Chondrocyte (in vitro differentiated cells): ENCODE measurements around the gene COG5. TPM values are rescaled to one million over a fixed set of nuclear protein-coding genes. Genes with fewer than 3 reads are reported as not detected.

Source experiments
- DNase-seq: peaks from one replicate; pipeline ENCODE4 v3.0.0; 2021; ENCODE audit warnings: mixed read lengths, low spot score
- H3K27ac Mint-ChIP-seq: one replicate; pipeline ENCODE4 v1.8.0; 2021; ENCODE audit warnings: mild to moderate bottlenecking, moderate library complexity, mixed read lengths; ENCODE audit not compliant: unreplicated experiment
- H3K27me3 Mint-ChIP-seq: 2 replicates; pipeline ENCODE4 v1.8.0; 2021; ENCODE audit warnings: low read depth, mixed read lengths
- H3K36me3 Mint-ChIP-seq: 2 replicates; pipeline ENCODE4 v1.8.0; 2021; ENCODE audit warnings: low read depth, mixed read lengths
- H3K4me1 Mint-ChIP-seq: 2 replicates; pipeline ENCODE4 v1.8.0; 2021; ENCODE audit warnings: low read depth, mild to moderate bottlenecking, mixed read lengths
- H3K4me3 Mint-ChIP-seq: one replicate; pipeline ENCODE4 v1.8.0; 2021; ENCODE audit warnings: mild to moderate bottlenecking, moderate library complexity, mixed read lengths; ENCODE audit not compliant: unreplicated experiment
- H3K9me3 Mint-ChIP-seq: 2 replicates; pipeline ENCODE4 v1.8.0; 2021; ENCODE audit warnings: low read depth, mixed read lengths
- CTCF ChIP-seq: fragments of 200-600 bp; sonication (generic); IDR thresholded peaks from 2 replicates; pipeline ENCODE4 v1.5.0; 2021; ENCODE audit warnings: antibody characterized with exemption, mild to moderate bottlenecking, moderate library complexity
- total RNA-seq: library from RNA; stranded (reverse); gene quantifications from 3 replicates; pipeline ENCODE4 v1.2.1, GENCODE V29; 2021

COG5 gene
- total RNA-seq, 1 donor from 2014 or later: 52.8 TPM

- Mint-ChIP-seq H3K9me3 (peaks cover 2% of the 10 kb centered on the region), H3K36me3 (peaks cover 3% of the 10 kb centered on the region), H3K4me3 (no peak overlapping the region), H3K27me3 (no peaks in the 10 kb centered on the region), H3K27ac (no peak overlapping the region), H3K4me1 (peaks cover 14% of the 10 kb centered on the region)
- TF ChIP-seq CTCF: no peak
- no peak for DNase-seq
Measured at GRCh38 chr7:107499731-107500130, 64.0 kb downstream of the COG5 start.

GRCh38 chr7:107495516-107495915, 68.2 kb downstream of the COG5 start:
- Mint-ChIP-seq H3K4me3 (no peak overlapping the region), H3K27me3 (no peaks in the 10 kb centered on the region), H3K27ac (no peak overlapping the region), H3K36me3 (no peaks in the 10 kb centered on the region), H3K4me1 (peaks cover 25% of the 10 kb centered on the region), H3K9me3 (peaks cover 2% of the 10 kb centered on the region)
- no peak for TF ChIP-seq CTCF
- DNase-seq: no peak

GRCh38 chr7:107494884-107495283, 68.8 kb downstream of the COG5 start:
- H3K4me1 Mint-ChIP-seq: peaks cover 31% of the 10 kb centered on the region
- no peak for TF ChIP-seq CTCF
- no peaks in the 10 kb centered on the region for H3K36me3 Mint-ChIP-seq
- no peak for DNase-seq
- no peak overlapping the region for H3K27ac Mint-ChIP-seq
- no peak overlapping the region for H3K4me3 Mint-ChIP-seq
- H3K9me3 Mint-ChIP-seq: peaks cover 2% of the 10 kb centered on the region
- no peaks in the 10 kb centered on the region for H3K27me3 Mint-ChIP-seq

- no peaks in the 10 kb centered on the region for H3K36me3 Mint-ChIP-seq
- H3K9me3 Mint-ChIP-seq: peaks cover 2% of the 10 kb centered on the region
- H3K27ac Mint-ChIP-seq: no peak overlapping the region
- peaks cover 31% of the 10 kb centered on the region for H3K4me1 Mint-ChIP-seq
- DNase-seq: no peak
- TF ChIP-seq CTCF: no peak
- no peaks in the 10 kb centered on the region for H3K27me3 Mint-ChIP-seq
- no peak overlapping the region for H3K4me3 Mint-ChIP-seq
Measured at GRCh38 chr7:107494315-107494751, 69.4 kb downstream of the COG5 start.

- no peak for TF ChIP-seq CTCF
- H3K9me3 Mint-ChIP-seq: peaks cover 2% of the 10 kb centered on the region
- DNase-seq: no peak
- no peak overlapping the region for H3K4me3 Mint-ChIP-seq
- peaks cover 27% of the 10 kb centered on the region for H3K4me1 Mint-ChIP-seq
- no peaks in the 10 kb centered on the region for H3K36me3 Mint-ChIP-seq
- no peaks in the 10 kb centered on the region for H3K27me3 Mint-ChIP-seq
- H3K27ac Mint-ChIP-seq: no peak overlapping the region
Measured at GRCh38 chr7:107492875-107493274, 70.8 kb downstream of the COG5 start.
